Activated T-helper 17 cell treated with anti-CD3 and anti-CD28 coated beads, Interleukin-2, amount 50 U/mL, for 72 hours (primary cell): ENCODE results near the gene FOXN3. TPM values are rescaled to one million over a fixed set of nuclear protein-coding genes. Genes with fewer than 3 reads are reported as not detected.
"Not testable (repeated sequence)": the region's sequence is repeated elsewhere in the genome, so short reads cannot be mapped to it uniquely, and the experiment has no call there.

Experiments used
- ATAC-seq: fragments of 150-1000 bp; cut with Tn5 transposase; replicated peaks from 2 replicates; pipeline ENCODE4 v1.10.0; 2021; ENCODE audit warnings: mild to moderate bottlenecking, moderate library complexity
- H3K27ac Mint-ChIP-seq: one replicate; pipeline ENCODE4 v1.8.0; 2022; ENCODE audit warnings: mixed read lengths
- H3K27me3 Mint-ChIP-seq: one replicate; pipeline ENCODE4 v1.8.0; 2022; ENCODE audit warnings: mixed read lengths
- H3K36me3 Mint-ChIP-seq: one replicate; pipeline ENCODE4 v1.8.0; 2022; ENCODE audit warnings: low read depth, mild to moderate bottlenecking, mixed read lengths
- H3K4me1 Mint-ChIP-seq: one replicate; pipeline ENCODE4 v1.8.0; 2022; ENCODE audit warnings: mixed read lengths
- H3K4me3 Mint-ChIP-seq: one replicate; pipeline ENCODE4 v1.8.0; 2022; ENCODE audit warnings: mild to moderate bottlenecking, mixed read lengths
- H3K9me3 Mint-ChIP-seq: one replicate; pipeline ENCODE4 v1.8.0; 2022; ENCODE audit warnings: mixed read lengths
- total RNA-seq, 2 donors: library from RNA; stranded (reverse); gene quantifications; one replicate each; pipeline ENCODE4 v1.2.3, GENCODE V29; 2022

FOXN3 gene
- total RNA-seq, 2 donors from 2014 or later, result 56.9 to 82.3 TPM

DNA sequence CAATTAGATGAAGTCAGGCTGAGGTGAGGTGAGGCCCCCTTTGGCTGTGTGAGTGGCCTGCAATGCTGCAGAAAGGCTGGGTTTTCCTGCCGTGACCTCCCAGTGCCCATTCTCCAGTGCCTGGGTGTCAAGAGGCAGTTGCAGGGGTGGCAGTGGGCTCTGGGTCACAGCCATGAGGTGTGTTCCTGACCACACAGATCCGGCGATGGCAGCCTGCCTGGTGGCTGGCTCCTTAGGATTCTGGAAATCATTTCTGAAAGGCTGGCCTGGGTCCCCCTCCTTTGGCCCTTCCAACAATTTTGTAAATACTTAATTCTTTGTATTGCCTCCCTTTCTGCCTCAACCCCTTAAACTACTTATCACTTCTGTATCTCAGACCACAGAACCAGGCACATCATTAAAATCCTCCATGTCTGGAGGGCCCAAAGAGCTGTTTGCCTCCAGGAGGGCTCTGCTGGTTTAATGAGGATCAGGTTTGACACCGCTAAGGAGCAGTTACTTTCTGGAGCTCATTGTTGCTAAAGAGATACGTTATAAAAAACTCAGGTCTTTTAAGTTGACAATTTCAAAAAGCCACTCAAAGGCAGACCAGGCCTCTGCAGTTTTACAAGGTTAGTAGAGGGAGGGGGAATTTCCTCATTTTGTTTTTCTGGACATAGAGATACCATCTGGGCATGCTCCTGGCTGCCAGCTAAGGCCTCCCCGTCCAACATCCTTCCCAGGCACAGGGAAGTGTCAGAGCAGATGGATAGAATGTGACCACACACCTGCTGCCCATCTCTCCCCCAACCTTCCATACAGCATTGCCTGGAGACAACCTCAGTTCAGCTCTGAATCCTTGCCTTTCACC, 204.4 kb downstream of the FOXN3 start:
- Mint-ChIP-seq H3K27ac (no peak overlapping the region), H3K4me1 (peaks cover 4% of the 10 kb centered on the region), H3K9me3 (no peaks in the 10 kb centered on the region), H3K36me3 (peaks cover 10% of the 10 kb centered on the region), H3K4me3 (no peak overlapping the region), H3K27me3 (no peaks in the 10 kb centered on the region)
- no peak for ATAC-seq

DNA sequence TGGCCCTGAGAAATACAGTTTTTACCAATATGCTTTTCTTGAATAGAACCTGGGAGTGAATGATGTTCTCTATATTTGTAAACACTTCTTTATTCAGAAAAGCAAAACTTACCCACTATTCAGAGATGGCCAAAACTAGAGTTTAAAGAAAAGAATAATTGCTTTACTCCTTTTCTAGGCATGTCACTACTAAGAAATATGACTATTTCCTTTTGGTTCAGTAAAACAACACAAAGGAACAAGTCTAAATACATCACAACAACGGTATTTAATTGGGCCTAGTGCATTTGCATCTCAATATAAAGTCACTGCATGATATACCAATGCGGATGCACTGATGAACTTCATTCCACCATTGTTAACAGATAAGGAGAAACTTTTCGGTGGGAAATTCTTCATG, 207.5 kb downstream of the FOXN3 start:
- ATAC-seq, result no peak
- Mint-ChIP-seq H3K27ac (no peak overlapping the region), H3K36me3 (peaks cover 9% of the 10 kb centered on the region), H3K27me3 (no peaks in the 10 kb centered on the region), H3K9me3 (no peaks in the 10 kb centered on the region), H3K4me1 (peaks cover 16% of the 10 kb centered on the region), H3K4me3 (no peak overlapping the region)

DNA sequence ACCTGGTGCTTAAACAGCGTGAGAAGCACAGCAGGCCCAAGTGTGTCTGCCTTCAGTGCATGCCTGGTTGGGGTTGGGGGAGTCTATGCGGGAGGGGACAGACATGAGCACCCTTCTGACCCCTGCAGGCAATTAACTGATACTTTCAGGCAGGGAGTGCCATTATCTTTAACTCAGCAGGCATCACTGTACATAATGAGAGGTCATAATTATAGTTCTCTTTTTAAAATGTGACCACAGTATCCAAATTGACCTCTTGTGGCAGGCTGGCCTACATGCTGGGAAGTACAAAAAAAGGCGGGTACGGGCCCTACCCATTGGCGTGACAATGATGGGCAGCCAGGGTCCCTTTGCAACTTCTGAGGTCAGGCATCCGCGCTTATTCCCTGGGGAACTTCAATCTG, 209.1 kb downstream of the FOXN3 start:
- H3K27ac Mint-ChIP-seq, result no peak overlapping the region
- no peaks in the 10 kb centered on the region for H3K9me3 Mint-ChIP-seq
- H3K4me3 Mint-ChIP-seq, result no peak overlapping the region
- peaks cover 18% of the 10 kb centered on the region for H3K4me1 Mint-ChIP-seq
- H3K36me3 Mint-ChIP-seq, result peaks cover 7% of the 10 kb centered on the region
- H3K27me3 Mint-ChIP-seq, result no peaks in the 10 kb centered on the region
- no peak for ATAC-seq

DNA sequence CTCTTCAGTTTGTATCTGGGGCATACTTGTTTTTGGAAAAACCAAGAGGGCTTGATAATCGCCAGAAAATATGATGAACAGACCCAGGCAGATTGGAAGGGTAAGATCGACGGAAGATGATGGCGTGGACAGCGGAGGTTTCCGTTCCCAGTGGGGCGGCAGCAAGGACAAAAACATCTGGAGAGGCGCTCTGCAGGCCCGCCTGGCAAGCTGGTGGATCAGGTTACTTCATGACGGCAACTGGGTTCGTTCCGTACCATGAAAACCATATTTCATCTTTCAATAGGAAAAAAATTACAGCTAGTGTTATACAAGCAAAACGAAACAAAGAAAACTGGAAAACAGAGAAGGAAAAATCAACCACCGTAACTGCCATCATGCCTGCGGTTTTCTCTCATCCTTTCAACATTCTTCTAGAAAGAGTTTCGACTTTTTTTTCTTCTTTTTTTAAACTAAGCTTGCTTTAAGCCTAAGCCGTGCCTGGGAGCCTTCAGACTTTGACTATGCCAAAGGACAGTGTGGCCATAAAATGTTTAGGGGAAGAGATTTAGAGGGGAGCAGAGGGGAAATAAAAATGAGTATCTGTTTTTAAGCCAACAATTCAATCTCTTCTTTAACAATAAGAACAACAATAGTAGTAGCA, 210.5 kb downstream of the FOXN3 start:
- H3K4me1 Mint-ChIP-seq, result peaks cover 23% of the 10 kb centered on the region
- no peaks in the 10 kb centered on the region for H3K27me3 Mint-ChIP-seq
- ATAC-seq, result no peak
- no peak overlapping the region for H3K27ac Mint-ChIP-seq
- no peak overlapping the region for H3K4me3 Mint-ChIP-seq
- H3K9me3 Mint-ChIP-seq, result no peaks in the 10 kb centered on the region
- H3K36me3 Mint-ChIP-seq, result peaks cover 7% of the 10 kb centered on the region

DNA sequence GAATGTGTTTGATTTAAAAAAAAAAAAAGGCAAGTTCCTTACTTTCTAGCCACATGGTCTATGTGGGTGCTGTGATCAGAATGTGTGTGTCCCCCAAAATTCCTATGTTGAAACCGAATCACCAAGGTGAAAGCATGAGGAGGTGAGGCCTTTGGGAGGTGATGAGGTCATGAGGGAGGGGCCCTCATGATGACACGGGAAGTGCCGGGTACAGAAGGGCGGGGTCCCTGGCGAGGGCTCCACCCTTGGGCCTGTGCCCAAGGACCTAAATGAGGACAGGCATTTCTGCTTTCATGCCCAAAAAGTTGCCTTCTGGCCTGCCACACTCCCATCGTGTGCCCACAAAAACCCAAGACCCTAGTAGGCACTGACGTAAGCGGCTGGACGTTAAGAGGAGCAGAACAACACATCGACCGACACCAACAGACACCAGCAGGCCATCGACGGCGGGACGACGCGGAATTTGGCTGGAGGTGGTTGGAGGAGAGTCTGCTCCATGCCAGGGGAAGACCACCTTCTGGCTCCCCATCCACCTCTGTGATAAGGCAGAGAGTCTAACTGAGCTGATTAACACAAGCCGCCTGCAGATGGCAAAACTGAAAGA, 211.8 kb downstream of the FOXN3 start:
- H3K4me3 Mint-ChIP-seq, result no peak overlapping the region
- H3K27ac Mint-ChIP-seq, result no peak overlapping the region
- no peaks in the 10 kb centered on the region for H3K27me3 Mint-ChIP-seq

DNA sequence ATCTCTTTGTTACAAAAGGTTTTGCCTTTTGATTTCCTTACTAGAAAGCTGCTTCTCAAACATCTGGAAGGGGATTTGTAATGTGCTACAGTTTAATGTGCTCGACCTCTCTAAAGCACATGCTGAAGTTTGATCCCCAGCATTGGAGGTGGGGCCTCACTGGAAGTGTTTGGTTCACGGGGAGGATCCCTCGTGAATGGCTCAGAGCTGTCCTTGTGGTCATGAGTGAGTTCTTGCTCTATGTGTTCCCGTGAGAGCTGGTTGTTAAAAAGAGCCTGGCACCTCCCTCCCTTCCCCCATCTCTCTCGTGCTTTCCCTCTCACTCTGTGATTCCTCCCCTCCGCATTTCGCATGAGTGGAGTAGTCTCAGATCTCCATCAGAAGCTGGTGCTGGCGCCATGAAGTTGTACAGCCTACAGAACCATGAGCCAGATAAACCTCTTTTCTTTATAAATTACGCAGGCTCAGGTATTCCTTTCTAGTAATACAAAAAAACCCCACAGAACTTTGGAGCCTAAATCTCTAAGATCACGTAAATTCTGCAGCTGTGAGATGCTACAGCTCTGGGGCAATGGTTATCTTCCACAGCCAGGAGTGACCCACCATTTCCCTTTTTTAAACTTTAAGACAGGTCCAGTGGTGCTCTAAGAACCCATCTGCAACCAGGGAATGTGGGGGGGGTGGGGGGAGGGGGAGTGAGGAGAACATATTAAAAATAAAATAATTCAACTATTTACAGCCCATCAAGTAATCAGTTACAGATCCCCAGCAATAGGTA, 214.4 kb downstream of the FOXN3 start:
- no peaks in the 10 kb centered on the region for H3K9me3 Mint-ChIP-seq
- H3K4me3 Mint-ChIP-seq, result no peak overlapping the region
- H3K27me3 Mint-ChIP-seq, result no peaks in the 10 kb centered on the region
- no peak for ATAC-seq
- H3K4me1 Mint-ChIP-seq, result peaks cover 20% of the 10 kb centered on the region
- peaks cover 11% of the 10 kb centered on the region for H3K36me3 Mint-ChIP-seq
- no peak overlapping the region for H3K27ac Mint-ChIP-seq

More for the DNA sequence above, 211.8 kb downstream of the FOXN3 start:
- H3K9me3 Mint-ChIP-seq, result no peaks in the 10 kb centered on the region
- H3K4me1 Mint-ChIP-seq, result peaks cover 20% of the 10 kb centered on the region
- no peak for ATAC-seq
- H3K36me3 Mint-ChIP-seq, result peaks cover 7% of the 10 kb centered on the region

GRCh38 chr14:89201645-89202044, 215.4 kb downstream of the FOXN3 start:
- no peaks in the 10 kb centered on the region for H3K9me3 Mint-ChIP-seq
- peaks cover 21% of the 10 kb centered on the region for H3K4me1 Mint-ChIP-seq
- no peak for ATAC-seq
- H3K4me3 Mint-ChIP-seq, result no peak overlapping the region
- H3K27ac Mint-ChIP-seq, result no peak overlapping the region
- H3K36me3 Mint-ChIP-seq, result peaks cover 21% of the 10 kb centered on the region
- H3K27me3 Mint-ChIP-seq, result no peaks in the 10 kb centered on the region

GRCh38 chr14:89199357-89199756, 217.7 kb downstream of the FOXN3 start:
- not testable (repeated sequence) for H3K27ac Mint-ChIP-seq, H3K9me3 Mint-ChIP-seq, H3K27me3 Mint-ChIP-seq, H3K4me3 Mint-ChIP-seq
- Mint-ChIP-seq H3K4me1 (peaks cover 14% of the 10 kb centered on the region), H3K36me3 (peaks cover 14% of the 10 kb centered on the region)
- peak; percentile 40 for ATAC-seq

DNA sequence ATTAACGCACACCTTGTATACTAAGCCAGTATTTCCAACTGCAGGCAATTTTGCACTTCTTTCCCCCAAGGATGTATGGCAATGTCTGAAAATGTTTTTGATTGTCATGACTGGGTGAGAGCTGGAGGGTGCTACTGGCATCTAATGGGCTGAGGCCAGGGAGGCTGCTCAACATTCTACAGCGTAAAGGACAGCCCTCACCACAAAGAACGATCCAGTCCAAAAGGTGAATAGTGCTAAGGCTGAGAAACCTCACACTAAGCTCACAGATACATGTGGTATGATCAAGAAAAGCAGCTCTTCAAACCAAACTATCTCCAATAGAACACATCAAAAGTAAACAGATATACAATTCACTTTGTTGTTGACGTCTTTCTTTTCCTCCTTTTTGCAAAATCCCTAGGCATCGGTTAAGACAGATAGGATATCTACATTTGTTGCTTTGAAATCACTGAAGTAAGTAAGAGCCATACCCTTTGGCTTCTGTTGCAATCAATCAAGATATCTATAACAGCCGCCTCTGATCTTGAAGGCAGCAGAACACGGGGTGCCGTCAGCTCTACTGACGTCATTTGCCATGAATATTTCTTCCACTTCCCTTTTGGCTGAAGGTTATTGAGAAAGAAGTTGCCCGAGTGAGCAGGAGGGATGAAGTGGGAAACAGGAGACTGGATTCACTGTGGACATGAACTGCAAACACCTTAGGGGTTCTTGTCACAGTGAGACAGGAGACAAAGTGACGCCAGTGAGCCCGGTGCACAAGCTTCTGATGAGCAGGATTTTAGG, 218.3 kb downstream of the FOXN3 start:
- Mint-ChIP-seq H3K4me3 (no peak overlapping the region), H3K4me1 (peaks cover 14% of the 10 kb centered on the region), H3K27ac (no peak overlapping the region), H3K9me3 (no peaks in the 10 kb centered on the region), H3K27me3 (no peaks in the 10 kb centered on the region), H3K36me3 (peaks cover 14% of the 10 kb centered on the region)
- no peak for ATAC-seq

DNA sequence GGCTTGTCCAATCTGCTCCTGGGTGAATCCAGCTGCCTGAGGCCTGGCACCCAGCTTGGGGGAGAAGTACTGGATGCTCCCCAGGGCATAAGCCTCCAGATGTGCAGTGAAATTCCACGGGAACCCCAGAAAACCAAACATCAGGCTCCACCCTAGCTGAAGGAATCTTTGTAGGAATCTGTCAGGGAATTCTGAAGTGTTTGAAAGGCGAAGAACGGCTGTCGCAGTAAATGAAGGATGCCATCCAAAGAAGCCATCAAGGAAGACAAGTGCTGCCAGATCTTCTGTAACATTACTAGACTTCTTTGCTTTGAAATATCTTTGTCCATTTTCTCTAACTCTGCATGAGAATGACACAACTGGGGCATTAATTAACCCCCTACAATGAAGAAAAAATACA, 219.4 kb downstream of the FOXN3 start:
- no peaks in the 10 kb centered on the region for H3K9me3 Mint-ChIP-seq
- no peaks in the 10 kb centered on the region for H3K27me3 Mint-ChIP-seq
- H3K36me3 Mint-ChIP-seq, result peaks cover 14% of the 10 kb centered on the region
- H3K27ac Mint-ChIP-seq, result no peak overlapping the region
- H3K4me3 Mint-ChIP-seq, result no peak overlapping the region
- no peak for ATAC-seq
- H3K4me1 Mint-ChIP-seq, result peaks cover 14% of the 10 kb centered on the region

- H3K36me3 Mint-ChIP-seq, result peaks cover 14% of the 10 kb centered on the region
Measured at GRCh38 chr14:89196545-89196944, 220.5 kb downstream of the FOXN3 start.

DNA sequence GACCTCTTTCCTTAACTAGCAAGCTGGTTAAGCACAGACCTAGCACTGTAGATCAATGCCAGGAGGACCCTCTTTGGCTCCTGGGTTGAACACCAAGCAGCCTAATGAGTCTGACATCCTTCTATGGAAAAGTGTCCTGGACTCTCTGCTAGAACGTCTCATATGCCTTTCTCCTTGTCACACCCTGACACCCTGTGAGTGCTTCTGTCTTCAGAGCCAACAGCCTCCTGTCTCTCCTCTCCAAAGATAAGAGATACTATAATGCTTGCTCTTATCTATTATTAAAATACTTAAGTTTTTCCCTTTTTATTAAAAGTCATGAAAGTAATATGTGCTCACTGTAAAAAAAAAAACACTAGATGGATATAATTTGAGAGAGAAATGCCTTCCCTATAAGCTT, 222.7 kb downstream of the FOXN3 start:
- Mint-ChIP-seq H3K4me1 (peaks cover 8% of the 10 kb centered on the region), H3K36me3 (peaks cover 19% of the 10 kb centered on the region), H3K4me3 (no peak overlapping the region), H3K27ac (no peak overlapping the region), H3K9me3 (no peaks in the 10 kb centered on the region), H3K27me3 (no peaks in the 10 kb centered on the region)
- no peak for ATAC-seq

More at GRCh38 chr14:89196545-89196944, 220.5 kb downstream of the FOXN3 start:
- no peak overlapping the region for H3K4me3 Mint-ChIP-seq
- H3K27me3 Mint-ChIP-seq, result no peaks in the 10 kb centered on the region
- H3K9me3 Mint-ChIP-seq, result no peaks in the 10 kb centered on the region
- peak overlapping the region; percentile 54 for H3K27ac Mint-ChIP-seq
- ATAC-seq, result no peak
- peaks cover 8% of the 10 kb centered on the region for H3K4me1 Mint-ChIP-seq

- H3K4me3 Mint-ChIP-seq, result no peak overlapping the region
- no peak overlapping the region for H3K27ac Mint-ChIP-seq
- ATAC-seq, result no peak
- H3K9me3 Mint-ChIP-seq, result no peaks in the 10 kb centered on the region
- H3K27me3 Mint-ChIP-seq, result no peaks in the 10 kb centered on the region
- H3K36me3 Mint-ChIP-seq, result peaks cover 5% of the 10 kb centered on the region
- H3K4me1 Mint-ChIP-seq, result peaks cover 2% of the 10 kb centered on the region
Measured at GRCh38 chr14:89190765-89191513, 226.1 kb downstream of the FOXN3 start.
